OCI-LY1 (cell line): ENCODE measurements around the gene PSD2.

Experiments
- H2AFZ ChIP-seq: fragments of 200-600 bp; sonication (generic), shearing (Covaris generic); 2 replicates; pipeline ENCODE4 v1.6.0; 2014; ENCODE audit warnings: antibody characterized with exemption, mild to moderate bottlenecking, low read length
- H3F3A ChIP-seq: fragments of 200-600 bp; sonication (generic), shearing (Covaris generic); 2 replicates; pipeline ENCODE4 v1.6.0; 2014; ENCODE audit warnings: mild to moderate bottlenecking, antibody characterized with exemption, low read length, moderate library complexity; ENCODE audit not compliant: insufficient read depth
- H3K27ac ChIP-seq: fragments of 200-600 bp; sonication (generic); 2 replicates; pipeline ENCODE4 v1.5.1; 2014; ENCODE audit warnings: low read length, mixed run types, mild to moderate bottlenecking, low read depth; ENCODE audit not compliant: poor library complexity, severe bottlenecking
- H3K27me3 ChIP-seq: fragments of 200-600 bp; sonication (generic); 2 replicates; pipeline ENCODE4 v1.6.0; 2014; ENCODE audit warnings: antibody characterized with exemption, mild to moderate bottlenecking, low read length, moderate library complexity; ENCODE audit not compliant: insufficient read depth
- H3K36me3 ChIP-seq: fragments of 200-600 bp; sonication (generic); 2 replicates; pipeline ENCODE4 v1.6.1; 2014; ENCODE audit warnings: mild to moderate bottlenecking, antibody characterized with exemption, low read length, moderate library complexity, mixed read lengths; ENCODE audit not compliant: insufficient read depth
- H3K4me1 ChIP-seq: fragments of 200-600 bp; sonication (generic); 2 replicates; pipeline ENCODE4 v1.5.1; 2014; ENCODE audit warnings: mild to moderate bottlenecking, low read length, moderate library complexity; ENCODE audit not compliant: insufficient read depth, severe bottlenecking
- H3K4me2 ChIP-seq: fragments of 200-600 bp; sonication (generic), shearing (Covaris generic); 2 replicates; pipeline ENCODE4 v1.6.1; 2014; ENCODE audit warnings: low read length
- H3K4me3 ChIP-seq: fragments of 200-600 bp; sonication (generic); 2 replicates; pipeline ENCODE4 v1.5.1; 2014; ENCODE audit warnings: low read length, low read depth, mild to moderate bottlenecking, mixed read lengths; ENCODE audit not compliant: poor library complexity, severe bottlenecking
- H3K79me2 ChIP-seq: fragments of 200-600 bp; shearing (Covaris generic); 2 replicates; pipeline ENCODE4 v1.6.1; 2016; ENCODE audit warnings: mixed run types, low read length, mixed read lengths; ENCODE audit not compliant: insufficient read depth
- H3K9ac ChIP-seq: fragments of 200-600 bp; sonication (generic), shearing (Covaris generic); 2 replicates; pipeline ENCODE4 v1.6.1; 2014; ENCODE audit warnings: mild to moderate bottlenecking, low read length, mixed read lengths
- H3K9me2 ChIP-seq: fragments of 200-600 bp; sonication (generic), shearing (Covaris generic); 2 replicates; pipeline ENCODE4 v1.6.1; 2014; ENCODE audit warnings: low read depth, mild to moderate bottlenecking, low read length, mixed read lengths
- H3K9me3 ChIP-seq: fragments of 200-600 bp; shearing (Covaris generic); 2 replicates; pipeline ENCODE4 v1.6.1; 2014; ENCODE audit warnings: low read length, mixed read lengths
- H4K20me1 ChIP-seq: fragments of 200-600 bp; sonication (generic), shearing (Covaris generic); 2 replicates; pipeline ENCODE4 v1.6.0; 2016; ENCODE audit warnings: mild to moderate bottlenecking, low read length; ENCODE audit not compliant: insufficient read depth
- CTCF ChIP-seq: fragments of 200-600 bp; sonication (generic), shearing (Covaris generic); IDR thresholded peaks from 2 replicates; pipeline ENCODE4 v1.5.1; 2017; ENCODE audit warnings: mild to moderate bottlenecking, antibody characterized with exemption, low read length, moderate library complexity, mixed read lengths
- EZH2 ChIP-seq: fragments of 200-600 bp; sonication (generic), shearing (Covaris generic); IDR thresholded peaks from 2 replicates; pipeline ENCODE4 v1.8.0; 2017; ENCODE audit warnings: borderline replicate concordance, mixed run types, mild to moderate bottlenecking, antibody characterized with exemption, low read length, moderate library complexity, mixed read lengths

Gene PSD2

GRCh38 chr5:139845846-139846681 lies 50.5 kb downstream of the PSD2 start:
- no peak for TF ChIP-seq CTCF
- TF ChIP-seq EZH2, result no peak
- no peaks in the 10 kb centered on the region for H3K9me2 ChIP-seq
- no peaks in the 10 kb centered on the region for H3K79me2 ChIP-seq
- no peak overlapping the region for H3K9ac ChIP-seq
- no peak overlapping the region for H3K27ac ChIP-seq
- H3K4me2 ChIP-seq, result no peak overlapping the region
- H3K4me3 ChIP-seq, result no peak overlapping the region
- H3F3A ChIP-seq, result no peaks in the 10 kb centered on the region
- no peak overlapping the region for H2AFZ ChIP-seq
- H3K9me3 ChIP-seq, result no peaks in the 10 kb centered on the region
- peaks cover 9% of the 10 kb centered on the region; the same call in 1 of the 2 replicates for H3K27me3 ChIP-seq
- H3K4me1 ChIP-seq, result no peaks in the 10 kb centered on the region
- H3K36me3 ChIP-seq, result no peaks in the 10 kb centered on the region
- H4K20me1 ChIP-seq, result no peaks in the 10 kb centered on the region

- H4K20me1 ChIP-seq, result no peaks in the 10 kb centered on the region
- H3K4me2 ChIP-seq, result no peak overlapping the region
- H3K4me3 ChIP-seq, result no peak overlapping the region
- H3K36me3 ChIP-seq, result no peaks in the 10 kb centered on the region
- no peaks in the 10 kb centered on the region for H3K79me2 ChIP-seq
- H3K9me3 ChIP-seq, result no peaks in the 10 kb centered on the region
- H3K9ac ChIP-seq, result no peak overlapping the region
- no peaks in the 10 kb centered on the region for H3K9me2 ChIP-seq
- peaks cover 9% of the 10 kb centered on the region; the same call in 1 of the 2 replicates for H3K27me3 ChIP-seq
- H3K27ac ChIP-seq, result no peak overlapping the region
- H3K4me1 ChIP-seq, result no peaks in the 10 kb centered on the region
- no peak overlapping the region for H2AFZ ChIP-seq
- no peaks in the 10 kb centered on the region for H3F3A ChIP-seq
- TF ChIP-seq CTCF, result no peak
- TF ChIP-seq EZH2, result no peak
These were observed 51.5 kb downstream of the PSD2 start for GRCh38 chr5:139847091-139847490.

- no peaks in the 10 kb centered on the region for H3F3A ChIP-seq
- H4K20me1 ChIP-seq, result no peaks in the 10 kb centered on the region
- no peak overlapping the region for H3K27ac ChIP-seq
- H3K4me1 ChIP-seq, result no peaks in the 10 kb centered on the region
- H3K9ac ChIP-seq, result peak overlapping the region; percentile 42; the same call in 1 of the 2 replicates
- H3K4me2 ChIP-seq, result peak overlapping the region; percentile 73
- TF ChIP-seq CTCF (no peak), EZH2 (no peak)
- no peaks in the 10 kb centered on the region for H3K9me3 ChIP-seq
- no peaks in the 10 kb centered on the region for H3K36me3 ChIP-seq
- H3K9me2 ChIP-seq, result no peaks in the 10 kb centered on the region
- H3K4me3 ChIP-seq, result peak overlapping the region; percentile 63
- no peak overlapping the region for H2AFZ ChIP-seq
- H3K27me3 ChIP-seq, result peaks cover 9% of the 10 kb centered on the region; the same call in 1 of the 2 replicates
- H3K79me2 ChIP-seq, result no peaks in the 10 kb centered on the region
These were observed 52.3 kb downstream of the PSD2 start for GRCh38 chr5:139847790-139848507.
